MM.1S (cell line): ENCODE measurements around the gene PNPLA7.

Experiments used
- DNase-seq: peaks from one replicate; pipeline ENCODE4 v3.0.0-alpha.2; 2015
- H2AFZ ChIP-seq: fragments of 300-600 bp; sonication (generic); 2 replicates; pipeline ENCODE4 v1.6.0; 2016; ENCODE audit warnings: antibody characterized with exemption, low read length
- H3F3A ChIP-seq: fragments of 300-600 bp; sonication (generic); 2 replicates; pipeline ENCODE4 v1.6.1; 2016; ENCODE audit warnings: mild to moderate bottlenecking, antibody characterized with exemption, low read length, moderate library complexity, mixed read lengths; ENCODE audit not compliant: insufficient read depth
- H3K27ac ChIP-seq: fragments of 300-600 bp; sonication (generic); 2 replicates; pipeline ENCODE4 v1.5.1; 2016; ENCODE audit warnings: mild to moderate bottlenecking, low read length
- H3K27me3 ChIP-seq: fragments of 300-600 bp; sonication (generic); replicated peaks from 2 replicates; pipeline ENCODE4 v1.6.0; 2016; ENCODE audit warnings: low read length; ENCODE audit not compliant: insufficient read depth
- H3K36me3 ChIP-seq: fragments of 300-600 bp; sonication (generic); replicated peaks from 2 replicates; pipeline ENCODE4 v1.6.1; 2016; ENCODE audit warnings: mild to moderate bottlenecking, low read length, mixed read lengths; ENCODE audit not compliant: insufficient read depth
- H3K4me1 ChIP-seq: fragments of 300-600 bp; sonication (generic); 2 replicates; pipeline ENCODE4 v1.6.1; 2016; ENCODE audit warnings: low read length, mixed read lengths
- H3K4me2 ChIP-seq: fragments of 300-600 bp; sonication (generic); 2 replicates; pipeline ENCODE4 v1.6.0; 2016; ENCODE audit warnings: low read depth, low read length
- H3K4me3 ChIP-seq: fragments of 300-600 bp; sonication (generic); 2 replicates; pipeline ENCODE4 v1.5.1; 2016; ENCODE audit warnings: low read length, mixed read lengths
- H3K79me2 ChIP-seq: fragments of 300-600 bp; sonication (generic); 2 replicates; pipeline ENCODE4 v1.6.1; 2016; ENCODE audit warnings: mixed run types, low read length, mixed read lengths
- H3K9ac ChIP-seq: fragments of 300-600 bp; sonication (generic); 2 replicates; pipeline ENCODE4 v1.6.1; 2016; ENCODE audit warnings: low read length, mixed read lengths
- H3K9me2 ChIP-seq: fragments of 300-600 bp; sonication (generic); replicated peaks from 2 replicates; pipeline ENCODE4 v1.6.1; 2016; ENCODE audit warnings: mild to moderate bottlenecking, low read length, mixed read lengths; ENCODE audit not compliant: insufficient read depth
- H3K9me3 ChIP-seq: fragments of 300-600 bp; sonication (generic); replicated peaks from 2 replicates; pipeline ENCODE4 v1.6.1; 2016; ENCODE audit warnings: mild to moderate bottlenecking, low read length, mixed read lengths; ENCODE audit not compliant: insufficient read depth
- H4K20me1 ChIP-seq: fragments of 300-600 bp; sonication (generic); 2 replicates; pipeline ENCODE4 v1.6.1; 2016; ENCODE audit warnings: mild to moderate bottlenecking, low read length, moderate library complexity, mixed read lengths; ENCODE audit not compliant: insufficient read depth
- CTCF ChIP-seq: fragments of 300-600 bp; sonication (generic); IDR thresholded peaks from 2 replicates; pipeline ENCODE4 v1.5.1; 2016; ENCODE audit warnings: antibody characterized with exemption, low read length, mixed read lengths
- EZH2 ChIP-seq: fragments of 300-600 bp; sonication (generic); optimal IDR thresholded peaks from 2 replicates; pipeline ENCODE3; 2017; ENCODE audit warnings: low read depth, mild to moderate bottlenecking, antibody characterized with exemption, low read length, mixed read lengths
- EZH2phosphoT487 ChIP-seq: fragments of 300-600 bp; sonication (generic); IDR thresholded peaks from 2 replicates; pipeline ENCODE4 v1.6.1; 2018; ENCODE audit warnings: antibody characterized with exemption, low read length

The PNPLA7 gene

GRCh38 chr9:137462986-137463930 lies 86.9 kb downstream of the PNPLA7 start:
- Histone ChIP-seq H3K79me2 (peaks cover 4% of the 10 kb centered on the region; the same call in 1 of the 2 replicates), H2AFZ (no peak overlapping the region), H3K27me3 (peaks cover 17% of the 10 kb centered on the region; the same call in 1 of the 2 replicates), H3K36me3 (no peaks in the 10 kb centered on the region), H3K4me2 (no peak overlapping the region), H3K27ac (no peak overlapping the region), H3K9me2 (no peaks in the 10 kb centered on the region), H3F3A (no peaks in the 10 kb centered on the region), H3K4me3 (no peak overlapping the region), H3K9me3 (no peaks in the 10 kb centered on the region), H3K4me1 (0 out of 2 replicates have a peak, but pooled peaks cover 4% of the 10 kb centered on the region), H4K20me1 (no peaks in the 10 kb centered on the region), H3K9ac (no peak overlapping the region)
- TF ChIP-seq EZH2, result no peak
- TF ChIP-seq CTCF, result no peak
- TF ChIP-seq EZH2phosphoT487, result no peak
- no peak for DNase-seq

DNA sequence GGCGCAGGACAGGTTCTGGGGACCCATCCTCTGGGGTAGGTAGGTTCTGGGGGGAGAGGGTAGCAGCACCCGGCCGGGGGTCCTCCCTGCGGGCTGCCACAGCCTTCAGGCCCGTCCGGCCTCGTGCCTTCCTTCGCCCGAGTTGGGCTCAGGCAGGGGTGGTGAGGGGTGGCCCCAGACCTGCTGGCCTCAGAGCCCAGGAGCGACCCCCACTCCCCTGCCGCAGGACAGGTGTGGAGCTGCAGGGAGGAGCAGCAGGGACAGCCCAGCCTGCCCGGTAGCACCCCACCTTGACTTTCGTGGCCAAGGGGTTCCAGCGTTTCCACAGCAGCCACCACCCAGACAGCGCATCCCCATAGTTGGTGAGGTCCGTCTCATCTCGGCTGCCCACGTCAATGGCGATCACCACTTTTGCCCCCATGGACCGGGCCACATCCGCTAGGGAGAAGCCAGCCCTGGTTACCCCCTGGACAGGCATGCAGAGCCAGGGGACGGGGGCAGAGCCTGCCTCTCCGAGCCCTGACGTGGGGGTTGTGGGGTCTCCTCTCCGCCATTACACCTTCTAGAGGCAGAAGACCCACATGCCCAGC lies 87.7 kb downstream of the PNPLA7 start:
- Histone ChIP-seq H2AFZ (no peak overlapping the region), H3K4me2 (no peak overlapping the region), H3K9me2 (no peaks in the 10 kb centered on the region), H3K27me3 (peaks cover 17% of the 10 kb centered on the region; the same call in 1 of the 2 replicates), H3K79me2 (peaks cover 5% of the 10 kb centered on the region; the same call in 1 of the 2 replicates), H3K9me3 (no peaks in the 10 kb centered on the region), H3K4me1 (0 out of 2 replicates have a peak, but pooled peaks cover 4% of the 10 kb centered on the region), H3K9ac (no peak overlapping the region), H3F3A (no peaks in the 10 kb centered on the region), H3K36me3 (no peaks in the 10 kb centered on the region; the same call in 1 of the 2 replicates), H4K20me1 (no peaks in the 10 kb centered on the region), H3K27ac (no peak overlapping the region), H3K4me3 (no peak overlapping the region)
- TF ChIP-seq EZH2 (no peak), EZH2phosphoT487 (no peak), CTCF (no peak)
- no peak for DNase-seq

DNA sequence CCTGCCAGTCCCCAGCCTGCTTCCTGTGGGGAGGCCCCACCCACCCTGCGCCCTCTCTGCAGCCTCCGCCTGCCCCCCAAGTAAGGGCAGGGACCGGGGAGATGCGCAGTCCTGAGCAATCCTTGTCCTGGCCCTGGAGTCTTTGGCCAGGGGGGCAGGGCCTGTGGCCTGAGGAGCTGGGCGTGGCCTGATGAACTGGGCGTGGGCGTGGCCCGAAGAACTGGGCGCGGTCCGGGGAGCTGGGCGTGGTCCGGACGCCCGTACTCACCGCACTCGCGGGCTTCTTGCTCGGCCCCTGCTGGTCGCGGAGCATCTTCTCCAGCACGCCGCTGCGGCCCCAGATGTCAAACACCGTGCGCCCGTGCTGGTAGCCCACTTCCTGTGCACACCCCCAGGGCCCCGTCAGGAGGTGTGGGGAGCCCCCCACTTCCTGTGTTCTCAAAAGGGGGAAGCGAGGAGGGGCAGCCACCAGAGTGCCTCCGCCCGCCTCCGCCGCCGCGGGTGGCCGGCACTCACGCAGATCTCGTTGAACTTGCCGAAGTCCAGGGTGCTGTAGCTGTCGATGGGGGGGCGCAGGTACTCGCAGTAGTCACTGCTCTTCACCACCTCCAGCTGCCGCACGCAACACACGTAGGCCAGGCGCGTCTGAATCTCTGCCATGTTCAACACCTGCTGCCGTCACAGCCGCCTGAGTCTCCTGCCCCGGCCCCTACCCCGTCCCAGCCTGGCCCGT lies 88.4 kb downstream of the PNPLA7 start:
- Histone ChIP-seq H3K9me3 (no peaks in the 10 kb centered on the region), H3K4me3 (no peak overlapping the region), H3K4me2 (no peak overlapping the region), H4K20me1 (no peaks in the 10 kb centered on the region), H3K4me1 (0 out of 2 replicates have a peak, but pooled peaks cover 4% of the 10 kb centered on the region), H3K36me3 (no peaks in the 10 kb centered on the region; the same call in 1 of the 2 replicates), H3K9me2 (no peaks in the 10 kb centered on the region), H3F3A (no peaks in the 10 kb centered on the region), H3K27me3 (peaks cover 17% of the 10 kb centered on the region; the same call in 1 of the 2 replicates), H3K27ac (no peak overlapping the region), H3K79me2 (peaks cover 5% of the 10 kb centered on the region; the same call in 1 of the 2 replicates), H2AFZ (no peak overlapping the region), H3K9ac (no peak overlapping the region)
- TF ChIP-seq EZH2, result no peak
- TF ChIP-seq CTCF, result no peak
- no peak for TF ChIP-seq EZH2phosphoT487
- no peak for DNase-seq
